HG03442 (cell line): ENCODE results near the gene CNPY4.

Experiments
- ATAC-seq: cut with Tn5 transposase; IDR thresholded peaks from one replicate; pipeline ENCODE4 v1.9.1; 2021; ENCODE audit warnings: mild to moderate bottlenecking, moderate library complexity; ENCODE audit not compliant: unreplicated experiment

CNPY4 gene

GRCh38 chr7:100091411-100092181 is 27.8 kb upstream of the CNPY4 start:
- no peak for ATAC-seq

GRCh38 chr7:100093054-100093453 is 26.4 kb upstream of the CNPY4 start:
- ATAC-seq: no peak

- ATAC-seq: no peak
Observed at GRCh38 chr7:100093498-100093897, 25.9 kb upstream of the CNPY4 start.

GRCh38 chr7:100093925-100094486 is 25.4 kb upstream of the CNPY4 start:
- ATAC-seq: no peak

GRCh38 chr7:100095289-100095688 is 24.1 kb upstream of the CNPY4 start:
- no peak for ATAC-seq

- no peak for ATAC-seq
Observed at GRCh38 chr7:100095704-100096103, 23.7 kb upstream of the CNPY4 start.

- ATAC-seq: no peak
Observed at GRCh38 chr7:100098913-100099312, 20.5 kb upstream of the CNPY4 start.

- ATAC-seq: no peak
Observed at GRCh38 chr7:100099452-100099851, 20.0 kb upstream of the CNPY4 start.

GRCh38 chr7:100100420-100101015 is 18.9 kb upstream of the CNPY4 start:
- ATAC-seq: peak; percentile 61

GRCh38 chr7:100101016-100101862 is 18.2 kb upstream of the CNPY4 start, which contains the start of the genes AP4M1 and MCM7:
AP4M1 (plus strand) TSS chr7:100101643; CDS start chr7:100101715, 72 bp downstream.
MCM7 (minus strand) TSS chr7:100101397; CDS start chr7:100101294, 103 bp downstream.
- peak; percentile 78 for ATAC-seq

GRCh38 chr7:100102950-100103840 is 16.2 kb upstream of the CNPY4 start:
- no peak for ATAC-seq

- ATAC-seq: no peak
Observed at GRCh38 chr7:100105534-100105933, 13.9 kb upstream of the CNPY4 start.

- no peak for ATAC-seq
Observed at GRCh38 chr7:100106633-100107032, 12.8 kb upstream of the CNPY4 start.

- no peak for ATAC-seq
Observed at GRCh38 chr7:100107125-100107737, 12.2 kb upstream of the CNPY4 start.

GRCh38 chr7:100107890-100108289 is 11.5 kb upstream of the CNPY4 start:
- no peak for ATAC-seq

- no peak for ATAC-seq
Observed at GRCh38 chr7:100109521-100110163, 9.8 kb upstream of the CNPY4 start.

- ATAC-seq: no peak
Observed at GRCh38 chr7:100111156-100111555, 8.3 kb upstream of the CNPY4 start.

GRCh38 chr7:100111914-100112313 is 7.5 kb upstream of the CNPY4 start:
- no peak for ATAC-seq

- ATAC-seq: no peak
Observed at GRCh38 chr7:100115026-100115425, 4.4 kb upstream of the CNPY4 start.
